IPS-18a (cell line): ENCODE data around the gene RNU1-3.
"Not testable (repeated sequence)": the region's sequence is repeated elsewhere in the genome, so short reads cannot be mapped to it uniquely, and the experiment has no call there.

Experiments
- H3K27ac ChIP-seq: one replicate; pipeline ENCODE4 v1.5.1; 2013; ENCODE audit warnings: low read length
- H3K27me3 ChIP-seq: one replicate; pipeline ENCODE4 v1.6.1; 2013; ENCODE audit warnings: mild to moderate bottlenecking, low read length; ENCODE audit not compliant: control insufficient read depth, insufficient read depth
- H3K36me3 ChIP-seq: one replicate; pipeline ENCODE4 v1.6.1; 2013; ENCODE audit warnings: low read depth, low read length; ENCODE audit not compliant: control insufficient read depth
- H3K4me1 ChIP-seq: one replicate; pipeline ENCODE4 v1.6.1; 2013; ENCODE audit warnings: low read depth, low read length; ENCODE audit not compliant: control insufficient read depth
- H3K4me3 ChIP-seq: one replicate; pipeline ENCODE4 v1.5.1; 2013; ENCODE audit warnings: low read length
- H3K9ac ChIP-seq: one replicate; pipeline ENCODE4 v1.6.1; 2013; ENCODE audit warnings: mild to moderate bottlenecking, low read length, moderate library complexity
- H3K9me3 ChIP-seq: one replicate; pipeline ENCODE4 v1.6.1; 2013; ENCODE audit warnings: low read depth, low read length; ENCODE audit not compliant: control insufficient read depth

The RNU1-3 gene

DNA sequence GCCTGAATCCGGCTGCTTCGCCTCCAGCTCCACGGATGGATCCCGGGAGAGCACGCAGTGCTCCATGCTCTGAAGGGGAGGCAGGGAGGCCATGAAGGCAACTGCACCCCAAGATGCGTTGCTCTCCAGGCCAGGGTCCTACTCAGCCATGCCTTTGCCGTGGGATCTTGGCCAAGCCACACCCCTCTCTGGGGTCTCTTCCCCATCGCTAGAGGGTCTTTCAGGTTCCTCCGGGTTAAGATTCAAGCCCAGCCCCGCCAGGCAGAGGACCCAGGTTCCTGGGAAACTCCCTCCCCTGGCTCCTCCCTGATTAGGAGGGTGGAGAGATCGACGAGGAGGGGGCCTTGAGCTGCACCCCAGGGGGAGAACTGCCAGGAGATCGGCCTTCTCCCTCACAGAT, 37.3 kb upstream of the RNU1-3 start:
- H3K4me3 ChIP-seq, H3K4me1 ChIP-seq, H3K27ac ChIP-seq, H3K27me3 ChIP-seq, H3K9ac ChIP-seq, H3K9me3 ChIP-seq, H3K36me3 ChIP-seq: not testable (repeated sequence)

DNA sequence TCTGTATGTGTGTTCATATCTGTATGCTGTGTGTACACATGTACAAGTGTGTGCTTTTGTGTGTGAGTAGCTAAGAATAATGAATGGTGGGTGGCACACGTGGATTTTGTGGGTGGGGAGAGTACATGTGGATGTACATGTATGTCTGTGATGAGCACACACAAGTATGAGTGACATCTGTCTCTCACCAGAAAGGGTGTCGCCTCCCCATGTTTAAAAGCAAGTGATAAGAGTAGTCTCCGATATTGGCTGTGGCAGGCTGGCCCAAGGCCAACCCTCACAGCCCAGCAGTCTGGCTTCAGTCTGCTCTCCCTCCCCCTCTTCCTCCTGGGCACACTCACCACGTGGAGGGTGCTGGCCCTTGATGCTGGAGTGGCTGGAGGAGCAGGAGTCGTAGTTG, 36.9 kb upstream of the RNU1-3 start:
- H3K4me3 ChIP-seq, H3K36me3 ChIP-seq, H3K4me1 ChIP-seq, H3K9me3 ChIP-seq, H3K27me3 ChIP-seq, H3K9ac ChIP-seq, H3K27ac ChIP-seq: not testable (repeated sequence)

DNA sequence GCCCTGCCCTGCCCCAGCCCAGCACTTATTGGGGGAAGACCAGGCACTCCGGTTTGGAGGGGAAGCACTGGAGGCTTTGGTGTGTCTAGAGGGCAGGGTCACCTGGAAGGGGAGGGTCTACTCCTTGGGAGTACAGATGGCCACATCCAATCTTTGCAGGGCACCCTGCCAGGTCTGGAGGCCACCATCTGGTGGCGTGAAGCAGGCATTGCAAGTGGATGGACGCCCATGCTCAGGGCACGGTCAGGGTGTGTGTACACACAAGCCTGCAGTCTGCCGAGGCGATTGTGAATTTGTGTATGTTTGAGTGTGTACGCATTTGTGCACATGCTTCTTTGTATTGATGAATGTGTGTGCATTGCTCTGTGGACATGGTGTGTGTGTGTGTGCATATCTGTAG, 36.4 kb upstream of the RNU1-3 start:
- H3K36me3 ChIP-seq, H3K4me3 ChIP-seq, H3K4me1 ChIP-seq, H3K9me3 ChIP-seq, H3K9ac ChIP-seq, H3K27me3 ChIP-seq, H3K27ac ChIP-seq: not testable (repeated sequence)

DNA sequence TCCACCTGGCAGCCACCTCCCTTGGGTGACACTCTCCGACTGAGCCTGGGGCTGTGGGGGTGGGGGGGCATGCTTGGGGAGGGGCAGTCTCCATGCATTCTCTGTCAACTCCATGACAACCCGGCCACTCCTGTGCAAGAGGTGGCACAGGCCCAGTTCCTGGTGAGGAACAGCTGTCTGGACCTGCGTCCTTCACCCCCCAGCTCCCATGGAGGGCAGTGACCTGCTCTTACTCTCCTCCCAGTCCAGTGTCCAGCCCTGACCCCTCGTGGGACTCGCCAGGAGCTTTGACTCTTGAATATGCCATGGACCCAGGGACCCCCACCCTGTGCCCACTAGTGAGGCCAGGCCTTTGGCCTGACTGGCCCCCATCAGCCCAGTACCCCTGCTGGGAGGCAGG, 35.5 kb upstream of the RNU1-3 start:
- H3K9me3 ChIP-seq, H3K27me3 ChIP-seq, H3K4me1 ChIP-seq, H3K27ac ChIP-seq, H3K4me3 ChIP-seq, H3K9ac ChIP-seq, H3K36me3 ChIP-seq: not testable (repeated sequence)

DNA sequence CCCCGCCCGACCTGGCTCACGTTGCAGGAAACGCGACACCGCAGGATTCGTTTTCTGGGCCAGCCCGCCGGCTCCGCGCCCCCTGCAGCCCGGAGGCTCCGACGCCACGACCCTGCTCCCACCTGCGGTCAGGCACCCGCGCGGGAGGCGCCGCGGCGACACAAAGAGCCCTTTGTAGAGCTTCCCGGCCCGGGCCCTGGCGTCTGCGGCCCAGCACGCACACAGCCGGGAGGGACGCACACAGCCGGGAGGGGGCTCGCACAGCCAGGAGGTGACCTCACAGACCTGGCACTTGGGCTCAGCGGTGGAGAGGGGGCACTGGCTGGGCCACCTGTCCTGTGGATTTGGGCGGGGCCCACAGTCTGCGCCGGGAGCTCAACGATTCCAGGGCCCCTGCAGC, 34.4 kb upstream of the RNU1-3 start:
- not testable (repeated sequence) for H3K9ac ChIP-seq, H3K9me3 ChIP-seq, H3K27ac ChIP-seq, H3K27me3 ChIP-seq, H3K36me3 ChIP-seq, H3K4me1 ChIP-seq, H3K4me3 ChIP-seq

DNA sequence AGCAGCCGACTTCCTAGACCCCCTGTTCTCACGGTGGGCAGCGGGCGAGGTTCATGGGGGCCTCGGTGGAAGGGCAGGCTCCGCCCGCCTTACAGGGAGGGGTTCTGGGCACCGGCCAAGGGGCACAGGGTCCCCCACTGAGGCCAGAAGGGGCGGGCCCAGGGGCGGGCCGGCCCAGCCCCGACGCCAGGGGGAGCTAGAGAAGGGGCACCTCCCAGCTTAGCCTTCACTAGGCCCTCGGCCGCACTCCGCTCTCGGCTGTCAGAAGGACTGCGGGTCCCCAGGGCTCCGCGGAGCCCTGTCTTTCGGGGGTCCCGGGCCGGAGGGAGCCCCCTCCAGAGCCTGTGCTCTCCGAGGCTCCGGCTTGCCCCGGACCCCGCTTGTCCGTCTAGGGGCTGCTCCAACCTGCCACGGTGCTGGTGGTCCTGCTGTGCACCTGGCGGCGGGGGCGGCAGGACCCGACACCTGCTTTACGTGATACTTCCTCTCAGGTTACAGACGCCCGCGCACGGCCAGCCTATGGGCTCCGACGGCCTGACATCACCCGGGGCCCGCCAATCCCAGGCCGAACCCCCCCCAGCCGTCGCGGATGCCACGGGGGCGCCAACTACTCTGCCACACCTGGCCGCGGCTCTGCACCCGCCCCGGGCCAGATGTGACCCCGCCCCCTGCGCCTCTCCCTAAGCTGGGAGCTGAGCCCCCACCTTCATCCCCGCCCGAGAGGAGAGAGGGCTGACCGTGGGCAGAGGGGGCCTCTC, 33.6 kb upstream of the RNU1-3 start:
- not testable (repeated sequence) for H3K9ac ChIP-seq, H3K9me3 ChIP-seq, H3K27ac ChIP-seq, H3K4me3 ChIP-seq, H3K4me1 ChIP-seq, H3K36me3 ChIP-seq, H3K27me3 ChIP-seq

DNA sequence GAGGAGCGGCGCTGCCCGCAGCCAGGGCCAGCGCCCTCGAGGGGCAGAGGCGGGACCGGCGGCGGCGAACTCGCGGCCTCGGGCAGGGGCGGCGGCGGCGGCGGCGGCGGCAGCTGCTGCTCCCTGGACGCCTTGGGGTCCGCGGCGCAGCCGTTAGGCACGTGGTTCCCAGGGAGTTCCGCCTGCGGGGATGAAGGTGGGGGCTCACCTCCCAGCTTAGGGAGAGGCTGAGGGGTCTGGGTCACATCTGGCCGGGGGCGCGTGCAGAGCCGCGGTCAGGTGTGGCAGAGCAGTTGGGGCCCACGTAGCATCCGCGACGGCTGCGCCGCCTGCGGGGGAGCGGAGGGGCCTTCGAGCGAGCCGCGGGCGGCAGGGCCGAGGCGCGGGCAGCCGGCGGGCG, 32.7 kb upstream of the RNU1-3 start:
- H3K9me3 ChIP-seq, H3K4me1 ChIP-seq: not testable (repeated sequence)

DNA sequence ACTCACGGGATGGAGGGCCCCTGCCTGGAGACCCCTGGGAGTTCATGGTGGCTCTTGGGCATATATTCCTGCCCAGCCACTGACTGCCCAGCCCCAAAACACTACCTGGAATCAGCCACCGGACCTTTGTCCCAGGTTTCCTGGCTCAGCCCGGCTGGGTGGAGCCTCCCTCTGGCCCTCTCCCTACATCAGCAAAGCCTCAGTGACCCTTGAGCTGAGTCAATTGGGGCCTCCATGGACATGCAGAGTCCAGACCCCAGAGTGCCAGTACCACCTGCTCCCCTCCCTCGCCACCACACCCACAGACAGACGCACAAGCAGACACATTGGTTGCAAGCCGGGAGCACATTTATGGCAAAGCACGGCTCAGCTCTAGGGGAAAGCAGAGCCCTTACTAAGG, 30.4 kb upstream of the RNU1-3 start:
- not testable (repeated sequence) for H3K27ac ChIP-seq, H3K4me1 ChIP-seq, H3K27me3 ChIP-seq, H3K4me3 ChIP-seq, H3K9ac ChIP-seq, H3K9me3 ChIP-seq, H3K36me3 ChIP-seq

More for the DNA sequence above, 32.7 kb upstream of the RNU1-3 start:
- H3K27me3 ChIP-seq, H3K27ac ChIP-seq, H3K9ac ChIP-seq, H3K36me3 ChIP-seq, H3K4me3 ChIP-seq: not testable (repeated sequence)

DNA sequence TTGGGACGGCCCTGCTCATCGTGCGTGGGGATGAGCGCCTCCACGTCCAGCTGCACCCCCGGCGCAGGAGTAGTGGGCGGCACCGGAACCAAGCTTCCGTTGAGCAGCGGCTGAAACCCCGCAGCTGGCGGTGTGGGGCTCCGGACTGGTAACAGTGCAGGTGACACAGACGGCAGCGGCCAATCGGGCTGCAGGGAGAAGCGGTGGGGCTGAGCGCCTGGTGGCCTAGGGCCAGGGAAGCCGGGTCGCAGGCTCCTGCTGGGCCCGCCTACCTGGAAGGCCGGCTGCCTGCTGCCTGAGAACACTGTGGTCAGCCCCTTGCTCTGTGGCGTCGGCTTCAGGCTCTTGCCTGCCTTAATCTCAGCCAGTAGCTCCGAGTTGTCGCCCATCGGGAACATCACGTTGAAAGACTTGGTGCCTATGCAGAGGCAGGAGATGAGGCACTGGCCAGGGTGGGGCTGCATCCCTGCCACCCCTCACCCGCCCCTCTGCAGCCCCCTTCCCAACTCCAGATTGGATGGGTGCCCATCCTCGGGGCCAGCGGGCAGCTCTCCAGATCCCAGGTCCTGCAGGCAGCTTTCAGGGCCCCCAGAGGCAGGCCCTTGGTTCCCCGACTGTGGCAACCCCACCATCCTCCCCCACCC, 29.9 kb upstream of the RNU1-3 start:
- not testable (repeated sequence) for H3K4me1 ChIP-seq, H3K27ac ChIP-seq, H3K27me3 ChIP-seq

DNA sequence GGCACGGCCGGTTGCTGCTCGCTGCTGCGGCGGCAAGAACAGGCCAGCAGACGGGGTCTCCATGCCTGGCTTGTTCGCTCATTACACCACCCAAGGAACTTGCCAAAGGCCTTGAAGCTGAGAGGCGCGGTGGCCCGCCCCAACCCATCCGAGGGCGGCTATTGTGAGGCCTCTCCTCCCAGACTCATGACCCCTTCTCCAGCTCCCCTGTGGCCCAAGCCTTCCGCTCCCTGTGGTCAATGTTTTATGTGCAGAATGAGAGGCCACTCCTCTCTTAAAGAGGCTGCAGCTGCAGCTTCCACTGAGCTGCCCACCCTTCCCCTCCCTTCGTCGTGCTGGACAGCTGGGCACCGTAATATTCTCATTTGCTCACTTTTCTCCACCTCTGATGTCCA, 27.6 kb upstream of the RNU1-3 start:
- not testable (repeated sequence) for H3K27ac ChIP-seq, H3K9ac ChIP-seq, H3K4me3 ChIP-seq, H3K9me3 ChIP-seq, H3K27me3 ChIP-seq, H3K4me1 ChIP-seq, H3K36me3 ChIP-seq

More for the DNA sequence above, 29.9 kb upstream of the RNU1-3 start:
- not testable (repeated sequence) for H3K36me3 ChIP-seq, H3K9me3 ChIP-seq, H3K4me3 ChIP-seq, H3K9ac ChIP-seq

DNA sequence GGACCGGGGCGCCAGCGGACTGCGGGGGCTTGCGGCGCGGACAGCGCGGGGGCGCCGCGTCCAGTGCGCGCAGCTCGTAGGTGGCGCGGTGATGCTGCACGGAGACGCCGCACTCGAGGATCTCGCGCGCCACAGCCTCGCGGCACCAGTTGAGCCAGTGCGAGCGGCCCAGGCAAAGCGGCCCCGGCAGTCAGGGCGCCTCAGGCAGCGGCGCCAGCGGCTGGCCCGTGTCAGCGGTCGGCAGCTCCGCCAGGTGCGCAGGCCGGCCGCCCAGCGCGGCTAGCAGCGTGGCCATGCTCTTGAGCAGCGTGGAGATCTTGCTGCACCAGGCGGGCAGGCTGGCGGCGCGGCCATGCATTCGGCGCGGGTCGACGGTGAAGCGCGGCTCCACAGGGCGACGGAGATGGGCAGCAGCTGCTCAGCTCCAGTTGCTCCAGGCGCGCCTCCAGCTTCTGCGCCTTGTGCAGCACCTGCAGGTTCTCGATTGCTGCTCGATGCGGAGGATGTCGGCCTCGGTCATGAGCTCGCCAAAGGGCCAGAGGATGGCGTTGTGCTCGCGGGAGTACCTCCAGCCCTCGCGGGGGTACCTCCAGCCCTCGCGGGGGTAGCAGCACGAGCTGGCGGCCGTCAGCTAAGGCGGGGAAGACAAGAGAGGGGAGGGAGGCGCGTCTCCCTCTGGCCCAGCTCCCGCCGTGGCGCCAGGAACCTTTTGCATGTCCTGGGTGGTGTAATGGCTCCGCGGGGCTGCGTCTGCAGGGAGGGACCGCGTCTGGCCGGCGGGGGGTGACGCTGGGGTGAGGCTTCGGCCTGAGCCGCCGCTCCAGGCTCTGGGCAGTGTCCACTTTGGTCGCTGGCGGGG, 26.9 kb upstream of the RNU1-3 start:
- not testable (repeated sequence) for H3K4me1 ChIP-seq, H3K36me3 ChIP-seq, H3K9ac ChIP-seq, H3K9me3 ChIP-seq, H3K4me3 ChIP-seq, H3K27me3 ChIP-seq, H3K27ac ChIP-seq
